Neural progenitor cell (in vitro differentiated cells): ENCODE data around the gene LYRM2.
A peak's percentile ranks its signal among the peaks of the same experiment; 100 is the strongest.

ENCODE experiments used
- CTCF ChIP-seq: fragments of 200-600 bp; sonication (generic); IDR thresholded peaks from 2 replicates; pipeline ENCODE4 v1.5.1; 2017; ENCODE audit warnings: antibody characterized with exemption, mild to moderate bottlenecking
- EZH2 ChIP-seq: fragments of 200-600 bp; sonication (generic); IDR thresholded peaks from 2 replicates; pipeline ENCODE4 v1.6.1; 2017; ENCODE audit warnings: antibody characterized with exemption, mild to moderate bottlenecking, moderate library complexity
- EZH2phosphoT487 ChIP-seq: fragments of 200-600 bp; sonication (generic); IDR thresholded peaks from 2 replicates; pipeline ENCODE4 v1.6.1; 2017; ENCODE audit warnings: antibody characterized with exemption

- TF ChIP-seq EZH2phosphoT487 (no peak), CTCF (peak; percentile 12), EZH2 (no peak)
These were observed at the start of gene LYRM2 for GRCh38 chr6:89638320-89639195.
